H1 (cell line): Measurements from ENCODE around the gene HECTD1. TPM values are rescaled to one million over a fixed set of nuclear protein-coding genes. Genes with fewer than 3 reads are reported as not detected.

Experiments used
- CTCF ChIA-PET: fragments of 300-600 bp; sonication (Branson Sonifier 250); formaldehyde crosslinking; loops from one replicate; lab custom pipeline; 2021; ENCODE audit not compliant: partially characterized antibody; lab: Charles Lee
- POLR2A ChIA-PET: fragments of 300-600 bp; sonication (Branson Sonifier 250); formaldehyde crosslinking; loops from one replicate; lab custom pipeline; 2021; ENCODE audit warnings: inconsistent platforms; ENCODE audit not compliant: partially characterized antibody; lab: Charles Lee
- DNase-seq, 2 experiments: peaks; one replicate each; pipeline versions ENCODE4 v3.0.0 to v3.0.0-alpha.2; 2010 to 2022; ENCODE audit warnings: low spot score in 2 of 2, low read depth in 1 of 2, mixed read lengths in 1 of 2
- FAIRE-seq: peaks from 2 replicates; lab custom pipeline; 2011; peaks lifted over from hg19 to GRCh38; lab: Jason Lieb, UNC
- H2AFZ ChIP-seq: 2 replicates; pipeline ENCODE4 v1.8.1; 2012; ENCODE audit warnings: low read length, inconsistent platforms
- H2AK5ac ChIP-seq: 2 replicates; pipeline ENCODE4 v1.6.1; 2013; ENCODE audit warnings: low read depth, low read length
- H2BK120ac ChIP-seq: replicated peaks from 2 replicates; pipeline ENCODE3; 2013; ENCODE audit warnings: low read depth, low read length, inconsistent platforms
- H2BK12ac ChIP-seq: 2 replicates; pipeline ENCODE4 v1.6.1; 2013; ENCODE audit warnings: low read depth, low read length
- H2BK15ac ChIP-seq: 2 replicates; pipeline ENCODE4 v1.6.1; 2013; ENCODE audit warnings: low read length
- H2BK20ac ChIP-seq: 2 replicates; pipeline ENCODE4 v1.6.1; 2013; ENCODE audit warnings: low read length
- H2BK5ac ChIP-seq: 2 replicates; pipeline ENCODE4 v1.6.1; 2013; ENCODE audit warnings: low read depth, low read length
- H3K14ac ChIP-seq: 2 replicates; pipeline ENCODE4 v1.6.1; 2013; ENCODE audit warnings: inconsistent platforms; ENCODE audit not compliant: insufficient read length
- H3K18ac ChIP-seq: 2 replicates; pipeline ENCODE4 v1.6.1; 2013; ENCODE audit warnings: low read length; ENCODE audit errors: extremely low read depth
- H3K23ac ChIP-seq: 2 replicates; pipeline ENCODE4 v1.6.1; 2013; ENCODE audit warnings: inconsistent platforms; ENCODE audit not compliant: insufficient read length
- H3K23me2 ChIP-seq: 2 replicates; pipeline ENCODE4 v1.6.1; 2013; ENCODE audit warnings: low read depth, low read length
- H3K27ac ChIP-seq: 2 replicates; pipeline ENCODE4 v1.6.1; 2011; ENCODE audit warnings: low read depth, low read length, inconsistent platforms
- H3K27me3 ChIP-seq, 4 experiments: replicated peaks in 1 of 4; 1 replicate in 1 of 4; 2 replicates in 3 of 4; pipeline versions ENCODE4 v1.6.1 to v1.8.1; 2011 to 2013; ENCODE audit warnings: low read length in 3 of 4, mild to moderate bottlenecking in 3 of 4, inconsistent platforms in 2 of 4, mixed read lengths in 2 of 4, moderate library complexity in 1 of 4; ENCODE audit not compliant: control insufficient read depth in 3 of 4, insufficient read depth in 3 of 4; ENCODE audit errors: extremely low read depth in 1 of 4
- H3K36me3 ChIP-seq, 4 experiments: 2 replicates each; pipeline versions ENCODE4 v1.6.1 to v1.8.1; 2011 to 2013; ENCODE audit warnings: mild to moderate bottlenecking in 4 of 4, low read length in 3 of 4, moderate library complexity in 2 of 4, control low read depth in 1 of 4, inconsistent platforms in 1 of 4; ENCODE audit not compliant: insufficient read depth in 4 of 4, control insufficient read depth in 2 of 4
- H3K4ac ChIP-seq: replicated peaks from 2 replicates; pipeline ENCODE3; 2013; ENCODE audit warnings: low read length, low read depth, mixed read lengths, inconsistent platforms; ENCODE audit not compliant: insufficient read length
- H3K4me1 ChIP-seq, 4 experiments: replicated peaks in 1 of 4; 1 replicate in 1 of 4; 2 replicates in 3 of 4; pipeline versions ENCODE4 v1.6.1 to v1.8.1; 2011 to 2013; ENCODE audit warnings: low read length in 3 of 4, inconsistent platforms in 2 of 4, mixed read lengths in 1 of 4; ENCODE audit not compliant: insufficient read depth in 4 of 4, control insufficient read depth in 3 of 4
- H3K4me2 ChIP-seq, 2 experiments: 2 replicates each; pipeline versions ENCODE4 v1.6.1 to v1.8.1; 2011 to 2013; ENCODE audit warnings: low read depth in 2 of 2, low read length in 2 of 2, control low read depth in 1 of 2, inconsistent platforms in 1 of 2, mild to moderate bottlenecking in 1 of 2; ENCODE audit not compliant: insufficient read depth in 1 of 2
- H3K4me3 ChIP-seq, 4 experiments: fragments of 200-600, 300-600 bp in 1 of 4; sonication (generic), shearing (Covaris generic), sonication (Bioruptor Twin) in 1 of 4; 2 replicates each; pipeline versions ENCODE4 v1.5.1 to v1.8.1; 2011 to 2016; ENCODE audit warnings: low read length in 4 of 4, low read depth in 3 of 4, control low read depth in 2 of 4, inconsistent platforms in 2 of 4, mild to moderate bottlenecking in 2 of 4, mixed read lengths in 1 of 4, moderate library complexity in 1 of 4; ENCODE audit not compliant: insufficient read depth in 2 of 4; ENCODE audit errors: extremely low read depth in 1 of 4
- H3K56ac ChIP-seq: replicated peaks from 2 replicates; pipeline ENCODE3; 2013; ENCODE audit warnings: low read depth, mild to moderate bottlenecking, mixed read lengths, low read length, inconsistent platforms; ENCODE audit not compliant: insufficient read length
- H3K79me1 ChIP-seq: 2 replicates; pipeline ENCODE4 v1.6.1; 2013; ENCODE audit warnings: low read depth, low read length, control low read depth
- H3K79me2 ChIP-seq, 2 experiments: 2 replicates each; pipeline versions ENCODE4 v1.6.1 to v1.8.1; 2012 to 2013; ENCODE audit warnings: low read length in 2 of 2, mild to moderate bottlenecking in 2 of 2, inconsistent platforms in 1 of 2; ENCODE audit not compliant: insufficient read depth in 2 of 2, control insufficient read depth in 1 of 2
- H3K9ac ChIP-seq, 4 experiments: replicated peaks in 1 of 4; 1 replicate in 1 of 4; 2 replicates in 3 of 4; pipeline versions ENCODE4 v1.6.1 to v1.8.1; 2011 to 2013; ENCODE audit warnings: low read depth in 3 of 4, low read length in 3 of 4, control low read depth in 2 of 4, mild to moderate bottlenecking in 2 of 4, moderate library complexity in 2 of 4, inconsistent platforms in 1 of 4; ENCODE audit errors: extremely low read depth in 1 of 4
- H3K9me3 ChIP-seq, 2 experiments: 2 replicates each; pipeline versions ENCODE4 v1.6.1 to v1.8.1; 2012 to 2013; ENCODE audit warnings: mild to moderate bottlenecking in 2 of 2, moderate library complexity in 2 of 2, control low read depth in 1 of 2, inconsistent platforms in 1 of 2, low read depth in 1 of 2, low read length in 1 of 2, mixed read lengths in 1 of 2; ENCODE audit not compliant: insufficient read depth in 2 of 2
- H4K20me1 ChIP-seq, 2 experiments: replicated peaks in 1 of 2; 2 replicates each; pipeline versions ENCODE3 to v1.8.1; 2011 to 2013; ENCODE audit warnings: inconsistent platforms in 2 of 2, low read length in 2 of 2, mild to moderate bottlenecking in 1 of 2; ENCODE audit not compliant: insufficient read depth in 2 of 2, control insufficient read depth in 1 of 2
- H4K5ac ChIP-seq: 2 replicates; pipeline ENCODE4 v1.6.1; 2013; ENCODE audit warnings: low read length, low read depth, mixed read lengths, inconsistent platforms; ENCODE audit not compliant: insufficient read length
- H4K8ac ChIP-seq: 2 replicates; pipeline ENCODE4 v1.8.0; 2013; ENCODE audit warnings: mild to moderate bottlenecking, moderate library complexity, low read length, inconsistent platforms; ENCODE audit not compliant: insufficient read depth; ENCODE audit errors: extremely low read depth
- H4K91ac ChIP-seq: replicated peaks from 2 replicates; pipeline ENCODE3; 2013; ENCODE audit warnings: low read length, mixed read lengths, inconsistent platforms; ENCODE audit not compliant: insufficient read length
- BRCA1 ChIP-seq: IDR thresholded peaks from 2 replicates; pipeline ENCODE4 v1.6.1; 2012; ENCODE audit warnings: low read depth, low read length, improper control_type of control experiment
- CHD1 ChIP-seq: IDR thresholded peaks from 2 replicates; pipeline ENCODE4 v1.6.1; 2012; ENCODE audit warnings: low read depth, low read length, improper control_type of control experiment
- CTBP2 ChIP-seq: IDR thresholded peaks from 2 replicates; pipeline ENCODE4 v1.7.0; 2011; ENCODE audit warnings: borderline replicate concordance, mild to moderate bottlenecking, moderate library complexity, mixed read lengths, low read length; ENCODE audit not compliant: insufficient read depth, insufficient read length
- KDM4A ChIP-seq: IDR thresholded peaks from one replicate; pipeline ENCODE4 v1.7.1; 2012; ENCODE audit warnings: low read depth, mild to moderate bottlenecking, moderate library complexity, low read length, inconsistent platforms; ENCODE audit not compliant: severe bottlenecking
- NANOG ChIP-seq: IDR thresholded peaks from 2 replicates; pipeline ENCODE4 v1.6.1; 2011; ENCODE audit warnings: low read length, low read depth, mild to moderate bottlenecking, inconsistent platforms; ENCODE audit not compliant: insufficient read depth, poor library complexity, severe bottlenecking
- PHF8 ChIP-seq: fragments of 200-600 bp; sonication (generic); conservative IDR thresholded peaks from 2 replicates; pipeline ENCODE4 v1.7.1; 2012; ENCODE audit warnings: low read depth, mild to moderate bottlenecking, inconsistent platforms, low read length, moderate library complexity
- POLR2AphosphoS5 ChIP-seq: IDR thresholded peaks from 2 replicates; pipeline ENCODE4 v1.6.1; 2011; ENCODE audit warnings: low read depth, low read length
- SRF ChIP-seq: IDR thresholded peaks from 2 replicates; pipeline ENCODE4 v1.6.1; 2011; ENCODE audit warnings: mild to moderate bottlenecking, low read depth, low read length, moderate library complexity
- TBP ChIP-seq: IDR thresholded peaks from 2 replicates; pipeline ENCODE4 v1.6.1; 2011; ENCODE audit warnings: low read depth, low read length, improper control_type of control experiment
- TEAD4 ChIP-seq: IDR thresholded peaks from 2 replicates; pipeline ENCODE4 v1.6.1; 2012; ENCODE audit warnings: low read depth, low read length, inconsistent platforms, mixed read lengths
- YY1 ChIP-seq: IDR thresholded peaks from 2 replicates; pipeline ENCODE4 v1.6.1; 2011; ENCODE audit warnings: low read depth, mild to moderate bottlenecking, low read length
- WGBS, 2 experiments: shearing (Covaris generic) in 1 of 2; methylation state at CpG; one replicate each; pipeline versions ENCODE4 v1.1.6 to v1.1.7; 2013 to 2015; ENCODE audit warnings: low lambda C conversion rate in 2 of 2, mixed read lengths in 2 of 2, inconsistent platforms in 1 of 2, low coverage in 1 of 2, missing lambda C conversion rate in 1 of 2; ENCODE audit not compliant: insufficient replicate concordance in 2 of 2, insufficient coverage in 1 of 2, insufficient read length in 1 of 2; ENCODE audit errors: extremely low coverage in 1 of 2, missing lambda C conversion rate in 1 of 2; 5-methylcytosine and 5-hydroxymethylcytosine counted together
- polyA plus RNA-seq, 7 experiments: library from polyadenylated mRNA; depleted of rRNA in 3 of 7; stranded (reverse) in 5 of 7; unstranded in 2 of 7; fragments of >200 nt in 5 of 7; fragments of 200-250 nt in 2 of 7; gene quantifications; 1 replicate in 5 of 7; 2 replicates in 1 of 7; 4 replicates in 1 of 7; pipeline versions ENCODE4 v1.2.1 to v1.2.3, GENCODE V29; 2011 to 2013; ENCODE audit warnings: missing spikeins in 2 of 7, mixed read lengths in 2 of 7
- total RNA-seq: library from RNA; stranded (reverse); fragmentation: NEBNext Ultra II Directional; extraction: Animal tissue kit (Norgen Biotek cat#: 25700); gene quantifications from 2 replicates; pipeline ENCODE4 v1.2.1, GENCODE V29; 2021

The HECTD1 gene
- total and polyA plus RNA-seq, 2 of the 8 experiments (the other 6 are each of a cell fraction or from before 2014, with no cell fraction given) = 44.7 to 105 TPM

DNA sequence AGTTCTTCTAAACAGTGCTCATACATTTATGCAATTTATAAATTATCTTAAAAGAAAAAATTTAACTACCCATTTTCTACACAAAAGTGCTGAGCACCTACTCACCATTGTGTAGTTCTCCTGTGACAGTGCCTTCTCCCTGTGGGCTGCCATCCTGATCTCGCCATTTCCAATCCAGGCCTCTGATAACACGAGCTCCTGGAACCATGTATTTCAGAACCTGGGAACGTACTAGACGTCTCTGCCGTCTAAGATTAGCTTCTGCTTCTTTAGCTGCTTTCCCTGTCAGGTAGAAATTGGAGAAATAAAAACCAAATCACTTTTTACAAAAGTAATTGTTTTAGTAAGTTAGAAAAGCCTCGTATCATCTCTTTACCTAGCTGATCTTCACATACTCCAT lies 74.5 kb downstream of the HECTD1 start:
- no peak overlapping the region for H2BK20ac ChIP-seq
- no peak overlapping the region for H2BK5ac ChIP-seq
- ChIA-PET CTCF (interaction anchor here (1.2 kb wide), 1 partner anchor 165 kb away, joined by 3 read pairs; no protein-coding TSS in a partner anchor), POLR2A (interaction anchor here (0.6 kb wide), 1 partner anchor 192 kb away, joined by 3 read pairs; no protein-coding TSS in a partner anchor)
- no peaks in the 10 kb centered on the region for H3K27me3 ChIP-seq
- H3K56ac ChIP-seq = no peak overlapping the region
- no peak overlapping the region for H3K14ac ChIP-seq
- 94% methylated on average over 6 of the region's 6 CpGs; no CpG with 5 or more reads in 1 of the 2 experiments for WGBS, 2 experiments
- H3K27ac ChIP-seq = no peak overlapping the region
- no peak overlapping the region for H4K5ac ChIP-seq
- H3K9ac ChIP-seq = no peak overlapping the region
- H2BK12ac ChIP-seq = no peak overlapping the region
- H4K20me1 ChIP-seq = peaks cover 0 to 4% of the 10 kb centered on the region in 2 experiments
- peaks cover 2 to 76% (median 26%) of the 10 kb centered on the region in 4 experiments; a peak in 7 of 8 replicates for H3K36me3 ChIP-seq
- H3K4me2 ChIP-seq = no peak overlapping the region
- no peak overlapping the region for H2AK5ac ChIP-seq
- H3K4me3 ChIP-seq = no peak overlapping the region
- no peak for DNase-seq
- H3K4me1 ChIP-seq = no peaks in the 10 kb centered on the region
- no peak overlapping the region for H2AFZ ChIP-seq
- H4K91ac ChIP-seq = no peak overlapping the region
- no peaks in the 10 kb centered on the region for H3K79me1 ChIP-seq
- H3K9me3 ChIP-seq = no peaks in the 10 kb centered on the region
- H3K23ac ChIP-seq = no peak overlapping the region
- H2BK120ac ChIP-seq = no peak overlapping the region
- no peaks in the 10 kb centered on the region for H3K23me2 ChIP-seq
- TF ChIP-seq CHD1 (no peak), CTBP2 (no peak), TBP (no peak), BRCA1 (no peak), KDM4A (no peak), PHF8 (no peak), POLR2AphosphoS5 (no peak), NANOG (no peak), YY1 (no peak), SRF (no peak), TEAD4 (no peak)
- TF ChIP-seq, all 59 proteins: peak for 0
- H3K18ac ChIP-seq = no peak overlapping the region
- no peak for FAIRE-seq
- H3K79me2 ChIP-seq = no peaks in the 10 kb centered on the region
- no peak overlapping the region for H3K4ac ChIP-seq
- H2BK15ac ChIP-seq = no peak overlapping the region
- no peak overlapping the region for H4K8ac ChIP-seq
